GM18505 (cell line): Measurements from ENCODE around the gene VWC2L.

ENCODE experiments used
- ATAC-seq: cut with Tn5 transposase; IDR thresholded peaks from one replicate; pipeline ENCODE4 v1.9.1; 2021; ENCODE audit not compliant: unreplicated experiment
- POLR2A ChIP-seq: IDR thresholded peaks from 4 replicates; pipeline ENCODE4 v1.6.1; 2011; ENCODE audit warnings: borderline replicate concordance; ENCODE audit not compliant: insufficient read depth, insufficient read length; ENCODE audit errors: extremely low read depth

The VWC2L gene

GRCh38 chr2:214401580-214401979 lies 9.3 kb upstream of the VWC2L start:
- no peak for TF ChIP-seq POLR2A
- no peak for ATAC-seq

GRCh38 chr2:214410128-214410775 lies 602 bp upstream of the VWC2L start:
- ATAC-seq, result no peak
- TF ChIP-seq POLR2A, result no peak

GRCh38 chr2:214412679-214413078 lies 1.8 kb downstream of the VWC2L start:
- TF ChIP-seq POLR2A, result no peak
- ATAC-seq, result no peak

- no peak for ATAC-seq
- no peak for TF ChIP-seq POLR2A
Measured at GRCh38 chr2:214436470-214436869, 25.6 kb downstream of the VWC2L start.

GRCh38 chr2:214450118-214450894 lies 39.5 kb downstream of the VWC2L start:
- no peak for TF ChIP-seq POLR2A
- no peak for ATAC-seq

GRCh38 chr2:214451516-214452275 lies 40.8 kb downstream of the VWC2L start:
- no peak for TF ChIP-seq POLR2A
- no peak for ATAC-seq

- no peak for ATAC-seq
- TF ChIP-seq POLR2A, result no peak
Measured at GRCh38 chr2:214465363-214466146, 54.7 kb downstream of the VWC2L start.

- ATAC-seq, result no peak
Measured at GRCh38 chr2:214469728-214470127, 58.9 kb downstream of the VWC2L start.

GRCh38 chr2:214471382-214471781 lies 60.5 kb downstream of the VWC2L start:
- no peak for ATAC-seq
- no peak for TF ChIP-seq POLR2A

More at GRCh38 chr2:214469728-214470127, 58.9 kb downstream of the VWC2L start:
- no peak for TF ChIP-seq POLR2A

GRCh38 chr2:214471990-214472389 lies 61.1 kb downstream of the VWC2L start:
- no peak for ATAC-seq
- TF ChIP-seq POLR2A, result no peak

- ATAC-seq, result no peak
- no peak for TF ChIP-seq POLR2A
Measured at GRCh38 chr2:214477305-214477704, 66.5 kb downstream of the VWC2L start.

GRCh38 chr2:214481204-214481603 lies 70.3 kb downstream of the VWC2L start:
- no peak for TF ChIP-seq POLR2A
- ATAC-seq, result no peak

GRCh38 chr2:214482728-214483127 lies 71.9 kb downstream of the VWC2L start:
- ATAC-seq, result no peak
- TF ChIP-seq POLR2A, result no peak
